Activated T-helper 17 cell treated with anti-CD3 and anti-CD28 coated beads, Interleukin-2, amount 50 U/mL, for 72 hours (primary cell): ENCODE data around the gene DAB1. TPM values are rescaled to one million over a fixed set of nuclear protein-coding genes. Genes with fewer than 3 reads are reported as not detected.

Experiments
- ATAC-seq: fragments of 150-1000 bp; cut with Tn5 transposase; replicated peaks from 2 replicates; pipeline ENCODE4 v1.10.0; 2021; ENCODE audit warnings: mild to moderate bottlenecking, moderate library complexity
- H3K27ac Mint-ChIP-seq: one replicate; pipeline ENCODE4 v1.8.0; 2022; ENCODE audit warnings: mixed read lengths
- H3K27me3 Mint-ChIP-seq: one replicate; pipeline ENCODE4 v1.8.0; 2022; ENCODE audit warnings: mixed read lengths
- H3K36me3 Mint-ChIP-seq: one replicate; pipeline ENCODE4 v1.8.0; 2022; ENCODE audit warnings: low read depth, mild to moderate bottlenecking, mixed read lengths
- H3K4me1 Mint-ChIP-seq: one replicate; pipeline ENCODE4 v1.8.0; 2022; ENCODE audit warnings: mixed read lengths
- H3K4me3 Mint-ChIP-seq: one replicate; pipeline ENCODE4 v1.8.0; 2022; ENCODE audit warnings: mild to moderate bottlenecking, mixed read lengths
- H3K9me3 Mint-ChIP-seq: one replicate; pipeline ENCODE4 v1.8.0; 2022; ENCODE audit warnings: mixed read lengths
- total RNA-seq, 2 donors: library from RNA; stranded (reverse); gene quantifications; one replicate each; pipeline ENCODE4 v1.2.3, GENCODE V29; 2022

DAB1 gene
- total RNA-seq, 2 donors from 2014 or later: 1.7 to 2.7 TPM

- no peaks in the 10 kb centered on the region for H3K36me3 Mint-ChIP-seq
Observed at GRCh38 chr1:57393058-57393584, 30.7 kb downstream of the DAB1 start.

DNA sequence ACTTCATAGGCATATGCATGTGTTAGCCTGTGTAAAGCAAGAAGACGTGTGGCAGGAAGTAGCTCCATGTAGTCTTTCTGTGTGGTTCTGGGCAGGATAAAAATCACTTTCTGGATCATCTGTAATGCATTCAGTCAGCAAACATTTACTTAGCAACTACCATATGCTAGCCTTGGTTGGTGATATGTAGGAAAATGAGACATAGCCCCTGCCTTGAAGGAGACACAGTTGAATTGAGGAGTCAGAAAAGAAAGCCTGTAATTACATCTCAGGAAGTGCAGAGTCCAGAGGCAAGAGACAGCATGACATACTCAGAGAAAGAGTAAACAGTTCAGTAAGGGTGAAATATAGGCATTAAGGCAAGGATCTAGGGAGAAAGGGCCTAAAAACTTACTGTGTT is 38.5 kb downstream of the DAB1 start:
- H3K27me3 Mint-ChIP-seq: peaks cover 11% of the 10 kb centered on the region
- H3K36me3 Mint-ChIP-seq: no peaks in the 10 kb centered on the region
- H3K4me3 Mint-ChIP-seq: no peak overlapping the region
- peaks cover 5% of the 10 kb centered on the region for H3K9me3 Mint-ChIP-seq
- H3K27ac Mint-ChIP-seq: no peak overlapping the region
- ATAC-seq: no peak
- no peaks in the 10 kb centered on the region for H3K4me1 Mint-ChIP-seq

More at GRCh38 chr1:57393058-57393584, 30.7 kb downstream of the DAB1 start:
- Mint-ChIP-seq H3K4me3 (no peak overlapping the region), H3K27me3 (peaks cover 32% of the 10 kb centered on the region), H3K4me1 (no peaks in the 10 kb centered on the region), H3K27ac (no peak overlapping the region), H3K9me3 (no peaks in the 10 kb centered on the region)
- no peak for ATAC-seq

GRCh38 chr1:57384901-57385300 is 39.0 kb downstream of the DAB1 start:
- Mint-ChIP-seq H3K36me3 (no peaks in the 10 kb centered on the region), H3K4me1 (no peaks in the 10 kb centered on the region), H3K9me3 (peaks cover 5% of the 10 kb centered on the region), H3K27me3 (peaks cover 11% of the 10 kb centered on the region), H3K4me3 (no peak overlapping the region), H3K27ac (no peak overlapping the region)
- no peak for ATAC-seq

DNA sequence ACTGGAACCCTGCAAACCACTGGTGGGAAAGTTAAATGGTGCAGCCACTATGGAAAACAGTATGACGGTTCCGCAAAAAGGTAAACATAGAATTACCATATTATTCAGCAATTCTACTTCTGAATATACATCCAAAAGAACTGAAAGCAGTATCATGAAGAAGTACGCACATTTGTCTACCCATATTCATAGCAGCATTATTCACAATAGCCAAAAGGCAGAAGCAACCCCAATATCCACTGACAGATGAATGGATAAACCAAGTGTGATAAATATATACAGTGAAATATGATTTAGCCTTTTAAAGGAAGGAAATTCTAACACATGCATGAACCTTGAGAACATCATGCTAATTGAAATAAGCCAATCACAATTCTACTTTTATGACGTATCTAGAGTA is 39.6 kb downstream of the DAB1 start:
- no peak overlapping the region for H3K27ac Mint-ChIP-seq
- ATAC-seq: no peak

GRCh38 chr1:57381871-57382270 is 42.0 kb downstream of the DAB1 start:
- no peak for ATAC-seq
- H3K9me3 Mint-ChIP-seq: peaks cover 5% of the 10 kb centered on the region
- no peaks in the 10 kb centered on the region for H3K4me1 Mint-ChIP-seq
- no peaks in the 10 kb centered on the region for H3K36me3 Mint-ChIP-seq
- H3K27me3 Mint-ChIP-seq: peaks cover 8% of the 10 kb centered on the region
- no peak overlapping the region for H3K27ac Mint-ChIP-seq
- H3K4me3 Mint-ChIP-seq: no peak overlapping the region

More for the DNA sequence above, 39.6 kb downstream of the DAB1 start:
- H3K4me1 Mint-ChIP-seq: no peaks in the 10 kb centered on the region
- peaks cover 10% of the 10 kb centered on the region for H3K27me3 Mint-ChIP-seq
- H3K4me3 Mint-ChIP-seq: no peak overlapping the region
- peaks cover 5% of the 10 kb centered on the region for H3K9me3 Mint-ChIP-seq
- H3K36me3 Mint-ChIP-seq: no peaks in the 10 kb centered on the region

DNA sequence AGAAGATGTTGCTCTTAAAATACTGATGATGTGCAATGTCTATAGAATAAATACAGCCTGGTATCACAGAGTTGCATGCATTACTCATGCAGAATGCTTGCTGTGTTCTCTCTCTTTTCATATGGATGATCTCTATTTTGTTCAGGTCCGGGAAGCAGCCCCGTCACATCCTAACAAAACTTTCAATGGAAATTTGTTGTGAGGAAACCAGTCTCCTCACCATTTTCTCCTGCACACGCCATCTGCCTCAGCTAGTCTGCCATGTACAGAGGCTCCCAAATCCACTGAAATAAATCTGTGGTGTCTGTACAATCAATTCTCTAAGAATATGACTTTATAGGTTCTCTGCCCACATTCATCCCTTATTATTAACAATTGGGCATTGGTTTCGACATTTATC is 42.4 kb downstream of the DAB1 start:
- H3K4me3 Mint-ChIP-seq: no peak overlapping the region
- H3K9me3 Mint-ChIP-seq: peaks cover 5% of the 10 kb centered on the region

GRCh38 chr1:57380923-57381322 is 42.9 kb downstream of the DAB1 start:
- no peak for ATAC-seq
- Mint-ChIP-seq H3K27me3 (peaks cover 11% of the 10 kb centered on the region), H3K36me3 (no peaks in the 10 kb centered on the region), H3K4me3 (no peak overlapping the region), H3K4me1 (no peaks in the 10 kb centered on the region), H3K27ac (no peak overlapping the region), H3K9me3 (peaks cover 5% of the 10 kb centered on the region)

More for the DNA sequence above, 42.4 kb downstream of the DAB1 start:
- Mint-ChIP-seq H3K36me3 (no peaks in the 10 kb centered on the region), H3K27ac (no peak overlapping the region), H3K4me1 (no peaks in the 10 kb centered on the region), H3K27me3 (peaks cover 8% of the 10 kb centered on the region)
- no peak for ATAC-seq

- no peak overlapping the region for H3K4me3 Mint-ChIP-seq
- peaks cover 16% of the 10 kb centered on the region for H3K27me3 Mint-ChIP-seq
- no peak for ATAC-seq
- no peak overlapping the region for H3K27ac Mint-ChIP-seq
- H3K9me3 Mint-ChIP-seq: no peaks in the 10 kb centered on the region
- no peaks in the 10 kb centered on the region for H3K36me3 Mint-ChIP-seq
- H3K4me1 Mint-ChIP-seq: no peaks in the 10 kb centered on the region
Observed at GRCh38 chr1:57378534-57378933, 45.3 kb downstream of the DAB1 start.

DNA sequence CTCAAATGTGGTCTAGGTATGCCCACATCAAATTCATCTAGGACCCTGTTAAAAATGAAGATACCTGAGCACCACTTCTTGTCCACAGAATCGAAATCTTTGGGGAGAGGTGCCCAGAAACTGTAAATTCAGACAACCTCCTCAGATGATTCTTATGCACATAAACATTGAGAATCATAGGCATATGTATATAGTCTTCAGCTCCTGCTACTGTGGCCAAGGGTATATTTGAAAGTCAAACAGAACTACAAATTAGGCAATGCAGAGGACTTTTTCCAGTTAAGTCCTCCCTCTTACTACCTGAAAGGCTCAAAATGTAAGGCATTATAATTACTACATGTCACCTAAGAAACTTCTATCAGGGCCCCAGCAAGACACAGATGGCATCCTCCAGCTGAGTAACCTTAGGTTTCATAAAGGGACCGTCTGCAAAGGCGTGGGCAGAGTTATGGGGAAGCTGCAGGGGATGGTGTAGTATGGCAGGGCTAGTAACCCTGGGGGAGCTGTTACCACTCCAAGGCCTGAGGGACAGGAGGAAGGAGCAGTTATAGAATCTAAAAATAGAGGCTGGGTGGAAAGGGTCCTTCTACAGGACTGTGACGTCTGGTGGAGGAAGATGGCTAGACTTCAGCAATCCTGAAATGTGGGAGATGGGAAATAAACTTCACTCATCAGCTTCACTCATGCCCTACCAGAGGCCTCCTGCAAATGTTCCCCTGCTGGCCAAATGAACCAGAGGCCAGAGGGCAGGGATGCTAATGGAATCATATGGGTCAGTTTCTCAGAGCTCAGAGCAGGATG is 46.3 kb downstream of the DAB1 start:
- Mint-ChIP-seq H3K27me3 (peaks cover 13% of the 10 kb centered on the region), H3K4me1 (no peaks in the 10 kb centered on the region), H3K27ac (no peak overlapping the region), H3K36me3 (no peaks in the 10 kb centered on the region), H3K9me3 (no peaks in the 10 kb centered on the region), H3K4me3 (no peak overlapping the region)
- no peak for ATAC-seq

- no peaks in the 10 kb centered on the region for H3K9me3 Mint-ChIP-seq
- H3K4me1 Mint-ChIP-seq: no peaks in the 10 kb centered on the region
- no peak overlapping the region for H3K27ac Mint-ChIP-seq
- H3K4me3 Mint-ChIP-seq: no peak overlapping the region
- peaks cover 13% of the 10 kb centered on the region for H3K27me3 Mint-ChIP-seq
- no peak for ATAC-seq
- H3K36me3 Mint-ChIP-seq: no peaks in the 10 kb centered on the region
Observed at GRCh38 chr1:57376041-57376440, 47.8 kb downstream of the DAB1 start.

DNA sequence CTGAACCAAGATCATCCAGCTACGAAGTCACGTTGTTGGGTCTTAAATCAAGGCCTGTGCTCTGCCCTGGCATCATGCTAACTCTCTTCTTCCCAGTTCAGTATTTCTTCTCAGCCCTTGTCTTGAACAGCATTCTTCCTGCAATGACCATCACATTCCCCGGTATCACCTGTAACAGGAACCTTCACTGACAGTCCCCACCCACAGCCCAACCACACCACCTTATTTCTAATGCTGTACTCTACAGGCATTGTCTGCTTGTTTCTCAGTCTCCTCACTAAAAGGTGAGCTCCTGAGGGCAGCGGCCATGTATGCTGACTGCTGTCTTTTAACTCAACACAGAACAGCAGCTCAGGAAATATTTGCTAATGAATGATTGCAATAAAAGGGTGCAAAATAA is 54.0 kb downstream of the DAB1 start:
- peaks cover 6% of the 10 kb centered on the region for H3K9me3 Mint-ChIP-seq
- no peaks in the 10 kb centered on the region for H3K36me3 Mint-ChIP-seq
- no peak for ATAC-seq
- no peak overlapping the region for H3K27ac Mint-ChIP-seq
- no peaks in the 10 kb centered on the region for H3K4me1 Mint-ChIP-seq
- no peak overlapping the region for H3K4me3 Mint-ChIP-seq
- H3K27me3 Mint-ChIP-seq: no peaks in the 10 kb centered on the region

- peaks cover 6% of the 10 kb centered on the region for H3K9me3 Mint-ChIP-seq
- H3K27me3 Mint-ChIP-seq: no peaks in the 10 kb centered on the region
- H3K4me1 Mint-ChIP-seq: no peaks in the 10 kb centered on the region
- H3K36me3 Mint-ChIP-seq: no peaks in the 10 kb centered on the region
- H3K4me3 Mint-ChIP-seq: no peak overlapping the region
- H3K27ac Mint-ChIP-seq: no peak overlapping the region
- ATAC-seq: no peak
Observed at GRCh38 chr1:57367945-57368344, 55.9 kb downstream of the DAB1 start.

DNA sequence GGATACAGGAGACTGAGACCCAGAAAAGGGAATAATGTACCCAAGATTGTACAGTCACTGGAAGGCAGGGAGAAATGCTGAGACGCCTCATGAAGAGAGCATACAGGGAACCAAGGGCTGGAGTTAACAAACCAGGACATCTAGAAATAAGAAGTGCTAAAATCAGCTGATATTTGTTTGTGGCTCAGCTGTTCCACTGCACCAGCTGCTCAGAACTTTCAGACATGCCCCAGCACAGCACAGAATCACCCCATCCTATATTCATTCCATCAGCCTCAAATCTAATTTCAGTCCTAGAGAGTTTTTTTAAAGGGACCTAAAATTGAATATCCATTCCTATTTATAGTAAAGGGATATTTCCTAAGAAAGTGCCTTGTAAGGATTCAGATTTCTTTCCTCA is 60.2 kb downstream of the DAB1 start:
- Mint-ChIP-seq H3K36me3 (no peaks in the 10 kb centered on the region), H3K27ac (no peak overlapping the region), H3K4me1 (no peaks in the 10 kb centered on the region), H3K27me3 (no peaks in the 10 kb centered on the region), H3K4me3 (no peak overlapping the region), H3K9me3 (peaks cover 2% of the 10 kb centered on the region)
- no peak for ATAC-seq

- H3K27me3 Mint-ChIP-seq: no peaks in the 10 kb centered on the region
- no peaks in the 10 kb centered on the region for H3K4me1 Mint-ChIP-seq
- no peak overlapping the region for H3K4me3 Mint-ChIP-seq
- no peak for ATAC-seq
- H3K27ac Mint-ChIP-seq: no peak overlapping the region
- H3K36me3 Mint-ChIP-seq: no peaks in the 10 kb centered on the region
- no peaks in the 10 kb centered on the region for H3K9me3 Mint-ChIP-seq
Observed at GRCh38 chr1:57363165-57363564, 60.7 kb downstream of the DAB1 start.

GRCh38 chr1:57362480-57362879 is 61.4 kb downstream of the DAB1 start:
- no peak for ATAC-seq
- no peaks in the 10 kb centered on the region for H3K9me3 Mint-ChIP-seq
- no peaks in the 10 kb centered on the region for H3K4me1 Mint-ChIP-seq
- H3K4me3 Mint-ChIP-seq: no peak overlapping the region
- no peak overlapping the region for H3K27ac Mint-ChIP-seq
- H3K36me3 Mint-ChIP-seq: no peaks in the 10 kb centered on the region
- H3K27me3 Mint-ChIP-seq: no peaks in the 10 kb centered on the region
